ENCODE data around the gene TRPV5. TPM values are rescaled to one million over a fixed set of nuclear protein-coding genes. Genes with fewer than 3 reads are reported as not detected.

The TRPV5 gene
- total RNA-seq, 1 donor from 2014 or later: not detected

- no peaks in the 10 kb centered on the region for H3K9me3 Mint-ChIP-seq (ENCODE audit: low read depth)
- no peak overlapping the region for H3K4me3 Mint-ChIP-seq (ENCODE audit: unreplicated experiment)
- H3K27ac Mint-ChIP-seq (ENCODE audit: unreplicated experiment): no peak overlapping the region
- no peak for TF ChIP-seq CTCF (IDR thresholded peaks at IDR 0.05)
- peaks cover 5% of the 10 kb centered on the region for H3K27me3 Mint-ChIP-seq (ENCODE audit: low read depth)
- peak; percentile 66 for DNase-seq (ENCODE audit: low spot score)
- no peaks in the 10 kb centered on the region for H3K4me1 Mint-ChIP-seq (ENCODE audit: low read depth)
- H3K36me3 Mint-ChIP-seq (ENCODE audit: low read depth): no peaks in the 10 kb centered on the region
Measured at GRCh38 chr7:142870147-142870559, 63.4 kb downstream of the TRPV5 start.

- no peak overlapping the region for H3K4me3 Mint-ChIP-seq (ENCODE audit: unreplicated experiment)
Measured at GRCh38 chr7:142869434-142869833, 64.1 kb downstream of the TRPV5 start.

GRCh38 chr7:142868986-142869415 lies 64.5 kb downstream of the TRPV5 start:
- no peak for TF ChIP-seq CTCF (IDR thresholded peaks at IDR 0.05)
- DNase-seq (ENCODE audit: low spot score): no peak
- Mint-ChIP-seq H3K9me3 (ENCODE audit: low read depth) (no peaks in the 10 kb centered on the region), H3K36me3 (ENCODE audit: low read depth) (no peaks in the 10 kb centered on the region), H3K4me1 (ENCODE audit: low read depth) (no peaks in the 10 kb centered on the region), H3K27ac (ENCODE audit: unreplicated experiment) (no peak overlapping the region), H3K4me3 (ENCODE audit: unreplicated experiment) (no peak overlapping the region), H3K27me3 (ENCODE audit: low read depth) (peaks cover 10% of the 10 kb centered on the region)

More at GRCh38 chr7:142869434-142869833, 64.1 kb downstream of the TRPV5 start:
- TF ChIP-seq CTCF (IDR thresholded peaks at IDR 0.05): no peak
- H3K4me1 Mint-ChIP-seq (ENCODE audit: low read depth): no peaks in the 10 kb centered on the region
- H3K36me3 Mint-ChIP-seq (ENCODE audit: low read depth): no peaks in the 10 kb centered on the region
- H3K27ac Mint-ChIP-seq (ENCODE audit: unreplicated experiment): no peak overlapping the region
- peaks cover 6% of the 10 kb centered on the region for H3K27me3 Mint-ChIP-seq (ENCODE audit: low read depth)
- no peaks in the 10 kb centered on the region for H3K9me3 Mint-ChIP-seq (ENCODE audit: low read depth)
- DNase-seq (ENCODE audit: low spot score): no peak

- no peak for DNase-seq (ENCODE audit: low spot score)
- H3K27ac Mint-ChIP-seq (ENCODE audit: unreplicated experiment): no peak overlapping the region
- H3K4me1 Mint-ChIP-seq (ENCODE audit: low read depth): no peaks in the 10 kb centered on the region
- H3K36me3 Mint-ChIP-seq (ENCODE audit: low read depth): no peaks in the 10 kb centered on the region
- no peaks in the 10 kb centered on the region for H3K9me3 Mint-ChIP-seq (ENCODE audit: low read depth)
- no peak overlapping the region for H3K4me3 Mint-ChIP-seq (ENCODE audit: unreplicated experiment)
- H3K27me3 Mint-ChIP-seq (ENCODE audit: low read depth): peaks cover 15% of the 10 kb centered on the region
- TF ChIP-seq CTCF (IDR thresholded peaks at IDR 0.05): no peak
Measured at GRCh38 chr7:142868188-142868985, 65.2 kb downstream of the TRPV5 start.

GRCh38 chr7:142867398-142868187 lies 66.0 kb downstream of the TRPV5 start:
- no peak for TF ChIP-seq CTCF (IDR thresholded peaks at IDR 0.05)
- H3K27me3 Mint-ChIP-seq (ENCODE audit: low read depth): peaks cover 22% of the 10 kb centered on the region
- H3K36me3 Mint-ChIP-seq (ENCODE audit: low read depth): no peaks in the 10 kb centered on the region
- DNase-seq (ENCODE audit: low spot score): no peak
- H3K4me1 Mint-ChIP-seq (ENCODE audit: low read depth): no peaks in the 10 kb centered on the region
- no peak overlapping the region for H3K27ac Mint-ChIP-seq (ENCODE audit: unreplicated experiment)
- no peaks in the 10 kb centered on the region for H3K9me3 Mint-ChIP-seq (ENCODE audit: low read depth)
- no peak overlapping the region for H3K4me3 Mint-ChIP-seq (ENCODE audit: unreplicated experiment)
